Kidney epithelial cell (primary cell): ENCODE measurements around the gene PREX1. TPM values are rescaled to one million over a fixed set of nuclear protein-coding genes. Genes with fewer than 3 reads are reported as not detected.

Source experiments
- DNase-seq: peaks from one replicate; pipeline ENCODE4 v3.0.0-alpha.2; 2010; ENCODE audit warnings: low read depth
- H3K27me3 ChIP-seq: 2 replicates; pipeline ENCODE4 v1.6.0; 2011; ENCODE audit warnings: low read length; ENCODE audit not compliant: control insufficient read depth, insufficient read depth
- H3K36me3 ChIP-seq: 2 replicates; pipeline ENCODE4 v1.5.1; 2011; ENCODE audit warnings: low read length; ENCODE audit not compliant: control insufficient read depth, insufficient read depth
- H3K4me3 ChIP-seq: 2 replicates; pipeline ENCODE4 v1.5.1; 2011; ENCODE audit warnings: low read depth, mild to moderate bottlenecking, control low read depth, low read length
- total RNA-seq: library from RNA; depleted of rRNA; stranded (reverse); fragments of >200 nt; gene quantifications from 2 replicates; pipeline ENCODE4 v1.2.3, GENCODE V29; 2015
- TF ChIP-seq, protein P1 (sequence below): IDR thresholded peaks from 2 replicates; pipeline ENCODE4 v1.5.1; 2011; ENCODE audit warnings: mild to moderate bottlenecking, moderate library complexity, low read length, control low read depth, inconsistent platforms; ENCODE audit not compliant: insufficient read depth, poor library complexity, severe bottlenecking

Gene PREX1
- total RNA-seq, 1 donor from 2014 or later = 3.5 TPM

DNA sequence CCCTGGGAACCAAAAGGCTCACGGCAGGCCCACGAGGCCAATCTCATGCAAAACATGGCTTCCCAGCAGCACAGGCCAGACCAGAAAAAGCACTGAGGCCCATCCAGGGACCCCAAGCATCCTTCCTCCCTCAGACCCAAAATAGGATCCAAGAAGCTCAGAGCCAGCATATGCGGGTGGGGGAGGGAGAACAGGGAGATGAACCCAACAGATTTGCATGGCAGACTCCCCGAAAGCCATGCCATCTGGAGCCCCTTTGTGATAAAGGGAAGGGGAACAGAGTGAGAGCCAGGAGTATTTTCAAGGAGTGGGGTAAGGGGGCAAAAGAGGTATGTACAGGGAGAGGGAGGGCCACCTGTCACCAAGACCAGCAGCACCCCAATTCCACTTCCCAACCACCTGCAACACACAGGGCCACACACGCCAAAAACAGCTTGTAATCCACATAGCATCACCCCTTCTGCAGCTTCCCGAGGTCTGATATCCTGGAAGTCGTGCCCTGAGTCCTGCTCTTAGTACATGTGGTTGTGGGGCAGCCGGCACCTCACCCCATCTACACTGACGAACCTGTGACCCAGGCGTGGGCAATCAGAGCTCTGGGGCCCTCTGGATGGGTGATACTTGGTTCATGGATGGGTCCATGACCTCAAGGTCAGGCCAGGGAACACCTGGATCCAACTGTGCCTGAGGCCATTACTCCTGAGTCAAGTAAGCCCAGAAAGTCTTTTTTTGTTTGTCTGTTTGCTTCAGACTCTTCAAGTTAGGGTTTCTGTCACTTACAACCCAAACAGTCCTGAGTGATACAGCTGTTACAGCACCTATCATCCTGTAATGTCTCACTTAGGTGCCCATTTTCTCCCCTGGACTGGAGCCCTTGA is 24.4 kb downstream of the PREX1 start:
- Histone ChIP-seq H3K4me3 (no peak overlapping the region), H3K36me3 (no peaks in the 10 kb centered on the region), H3K27me3 (no peaks in the 10 kb centered on the region)
- DNase-seq = no peak
- TF ChIP-seq, protein P1, sequence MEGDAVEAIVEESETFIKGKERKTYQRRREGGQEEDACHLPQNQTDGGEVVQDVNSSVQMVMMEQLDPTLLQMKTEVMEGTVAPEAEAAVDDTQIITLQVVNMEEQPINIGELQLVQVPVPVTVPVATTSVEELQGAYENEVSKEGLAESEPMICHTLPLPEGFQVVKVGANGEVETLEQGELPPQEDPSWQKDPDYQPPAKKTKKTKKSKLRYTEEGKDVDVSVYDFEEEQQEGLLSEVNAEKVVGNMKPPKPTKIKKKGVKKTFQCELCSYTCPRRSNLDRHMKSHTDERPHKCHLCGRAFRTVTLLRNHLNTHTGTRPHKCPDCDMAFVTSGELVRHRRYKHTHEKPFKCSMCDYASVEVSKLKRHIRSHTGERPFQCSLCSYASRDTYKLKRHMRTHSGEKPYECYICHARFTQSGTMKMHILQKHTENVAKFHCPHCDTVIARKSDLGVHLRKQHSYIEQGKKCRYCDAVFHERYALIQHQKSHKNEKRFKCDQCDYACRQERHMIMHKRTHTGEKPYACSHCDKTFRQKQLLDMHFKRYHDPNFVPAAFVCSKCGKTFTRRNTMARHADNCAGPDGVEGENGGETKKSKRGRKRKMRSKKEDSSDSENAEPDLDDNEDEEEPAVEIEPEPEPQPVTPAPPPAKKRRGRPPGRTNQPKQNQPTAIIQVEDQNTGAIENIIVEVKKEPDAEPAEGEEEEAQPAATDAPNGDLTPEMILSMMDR = no peak

DNA sequence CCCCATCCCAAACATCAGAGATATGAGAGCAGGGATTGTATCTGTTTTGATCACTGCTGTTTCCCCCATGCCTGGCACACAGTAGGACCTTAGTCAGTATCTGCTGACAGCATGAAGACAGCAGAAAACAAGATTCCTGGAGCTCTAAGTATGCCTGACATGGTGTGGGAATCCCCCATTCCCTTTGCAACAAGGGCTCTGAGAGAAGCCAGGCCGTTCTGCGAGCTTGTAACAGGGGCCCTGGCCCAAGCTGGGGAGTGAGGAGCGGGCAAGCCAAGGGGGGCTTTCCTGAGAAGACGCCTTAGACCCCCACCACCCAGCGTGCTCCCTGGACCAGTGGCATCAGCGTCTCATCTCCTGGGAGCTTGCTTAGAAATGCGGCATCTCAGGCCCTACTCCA is 25.2 kb downstream of the PREX1 start:
- Histone ChIP-seq H3K36me3 (no peaks in the 10 kb centered on the region), H3K4me3 (no peak overlapping the region), H3K27me3 (no peaks in the 10 kb centered on the region)
- TF ChIP-seq, protein P1 = no peak
- DNase-seq = no peak

DNA sequence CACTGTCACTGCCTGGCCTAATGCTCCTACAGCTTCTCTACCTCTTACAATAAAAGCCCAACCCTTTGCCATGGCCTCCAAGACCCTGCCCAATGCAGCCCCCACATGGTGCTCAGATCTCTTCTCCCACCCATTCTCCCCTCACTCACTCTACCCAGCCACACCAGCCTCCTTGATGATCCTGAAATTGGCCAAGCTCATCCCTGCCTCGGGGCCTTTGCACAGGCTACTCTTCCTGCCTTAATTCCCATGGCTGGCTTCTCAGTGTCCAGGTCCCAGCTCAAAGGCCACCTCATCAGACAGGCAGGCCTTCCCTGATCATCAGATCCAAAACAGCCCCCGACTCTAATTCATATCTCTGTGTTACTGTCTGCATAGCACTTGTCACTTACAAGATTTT is 25.6 kb downstream of the PREX1 start:
- Histone ChIP-seq H3K4me3 (no peak overlapping the region), H3K36me3 (no peaks in the 10 kb centered on the region), H3K27me3 (peaks cover 2% of the 10 kb centered on the region)
- DNase-seq = no peak
- TF ChIP-seq, protein P1 = no peak

DNA sequence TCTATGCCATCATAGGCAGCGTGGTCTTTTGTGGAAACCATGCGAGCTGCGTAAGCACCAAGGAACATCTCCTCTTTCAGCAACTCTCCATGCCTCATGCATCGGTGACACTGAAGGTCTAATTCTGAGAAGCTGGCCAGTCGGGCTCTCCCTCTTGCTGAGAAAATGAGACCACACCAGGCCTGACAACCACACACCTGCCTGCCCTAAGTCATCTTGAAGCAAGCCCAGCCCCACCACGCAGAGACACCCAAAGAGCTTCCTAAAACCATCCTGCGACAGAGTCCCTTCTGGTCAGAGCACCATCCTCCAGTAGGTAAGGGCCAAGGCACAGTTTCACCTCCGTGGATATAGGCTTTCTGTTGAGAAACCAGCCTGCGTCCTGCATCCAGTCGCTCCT is 26.6 kb downstream of the PREX1 start:
- TF ChIP-seq, protein P1 = no peak
- no peak for DNase-seq
- H3K4me3 ChIP-seq = no peak overlapping the region
- peaks cover 2% of the 10 kb centered on the region for H3K27me3 ChIP-seq
- no peaks in the 10 kb centered on the region for H3K36me3 ChIP-seq

DNA sequence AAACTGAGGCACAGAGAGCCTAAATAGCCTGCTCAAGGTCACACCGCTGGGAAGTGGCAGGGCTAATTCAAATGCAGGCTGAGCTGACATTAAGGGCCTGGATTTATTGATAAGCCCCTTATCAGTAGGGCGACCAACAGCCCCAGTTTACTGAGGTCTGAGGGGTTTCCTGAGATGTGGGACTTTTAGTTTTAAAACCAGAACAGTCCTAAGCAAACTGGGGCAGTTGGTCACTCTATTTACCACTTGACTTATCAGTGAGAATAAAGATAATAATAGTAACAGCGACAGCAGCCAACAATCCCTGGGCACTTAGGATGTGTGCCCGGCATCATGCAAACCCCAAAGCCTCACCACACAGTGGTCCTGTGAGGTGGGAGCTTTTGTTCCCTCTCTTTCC is 27.6 kb downstream of the PREX1 start:
- TF ChIP-seq, protein P1 = no peak
- no peak for DNase-seq
- peaks cover 2% of the 10 kb centered on the region for H3K27me3 ChIP-seq
- no peak overlapping the region for H3K4me3 ChIP-seq
- H3K36me3 ChIP-seq = no peaks in the 10 kb centered on the region
